HG02885 (cell line): Measurements from ENCODE around the gene IVL.

Source experiments
- ATAC-seq: cut with Tn5 transposase; IDR thresholded peaks from one replicate; pipeline ENCODE4 v1.9.1; 2021; ENCODE audit warnings: mild to moderate bottlenecking; ENCODE audit not compliant: unreplicated experiment, poor library complexity

IVL gene

GRCh38 chr1:152946248-152946647 is 37.9 kb downstream of the IVL start:
- no peak for ATAC-seq

- ATAC-seq, result no peak
Observed at GRCh38 chr1:152946651-152947256, 38.4 kb downstream of the IVL start, which contains the start of gene SPRR5. Gene SPRR5 (plus strand): TSS chr1:152947206. CDS start chr1:152948555, 1,349 bp downstream.

- no peak for ATAC-seq
Observed at GRCh38 chr1:152951711-152952110, 43.4 kb downstream of the IVL start.

- ATAC-seq, result no peak
Observed at GRCh38 chr1:152953761-152954160, 45.4 kb downstream of the IVL start.

- no peak for ATAC-seq
Observed at GRCh38 chr1:152954436-152954835, 46.1 kb downstream of the IVL start.

- ATAC-seq, result no peak
Observed at GRCh38 chr1:152957561-152957960, 49.2 kb downstream of the IVL start.

GRCh38 chr1:152959273-152959672 is 50.9 kb downstream of the IVL start:
- ATAC-seq, result no peak

- ATAC-seq, result no peak
Observed at GRCh38 chr1:152959801-152960451, 51.6 kb downstream of the IVL start.

GRCh38 chr1:152960452-152961044 is 52.2 kb downstream of the IVL start:
- ATAC-seq, result no peak
